Bronchial epithelial cell (primary cell): ENCODE results near the gene SHISAL1. TPM values are rescaled to one million over a fixed set of nuclear protein-coding genes. Genes with fewer than 3 reads are reported as not detected.

Source experiments
- DNase-seq: peaks from one replicate; pipeline ENCODE4 v3.0.0-alpha.2; 2010; ENCODE audit warnings: low read depth
- FAIRE-seq: peaks from 2 replicates; lab custom pipeline; 2011; peaks lifted over from hg19 to GRCh38; lab: Jason Lieb, UNC
- H3K27me3 ChIP-seq: 2 replicates; pipeline ENCODE4 v1.5.1; 2011; ENCODE audit warnings: low read length; ENCODE audit not compliant: control insufficient read depth, insufficient read depth
- H3K36me3 ChIP-seq: 2 replicates; pipeline ENCODE4 v1.5.1; 2011; ENCODE audit warnings: low read length; ENCODE audit not compliant: control insufficient read depth, insufficient read depth
- H3K4me3 ChIP-seq: 2 replicates; pipeline ENCODE4 v1.5.1; 2011; ENCODE audit warnings: mild to moderate bottlenecking, low read depth, low read length, control low read depth
- CTCF ChIP-seq: IDR thresholded peaks from 2 replicates; pipeline ENCODE4 v1.5.1; 2011; ENCODE audit warnings: mild to moderate bottlenecking, moderate library complexity, low read length, control low read depth, inconsistent platforms; ENCODE audit not compliant: insufficient read depth, severe bottlenecking
- total RNA-seq: library from RNA; depleted of rRNA; stranded (reverse); fragments of >200 nt; gene quantifications from 2 replicates; pipeline ENCODE4 v1.2.1, GENCODE V29; 2014

The SHISAL1 gene
- total RNA-seq, 1 donor from 2014 or later, result 0.26 TPM

DNA sequence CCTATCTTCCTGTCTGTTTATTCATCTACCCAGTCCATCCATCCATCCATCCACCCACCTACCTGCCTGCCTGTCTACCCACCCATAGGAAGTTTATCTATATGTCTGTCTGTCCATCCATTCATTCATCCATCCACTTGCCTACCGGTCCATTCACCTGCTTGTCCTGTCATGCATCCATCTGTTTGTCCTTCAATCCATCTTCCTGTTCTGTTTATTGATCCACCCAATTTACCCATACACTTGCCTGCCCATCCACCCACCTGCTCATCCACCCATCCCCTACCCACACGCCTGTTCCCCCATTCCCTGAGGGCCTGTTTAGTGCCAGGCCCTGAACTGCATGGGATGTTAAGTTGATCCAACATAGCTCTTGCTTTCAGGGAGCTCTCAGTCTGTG lies 113.6 kb downstream of the SHISAL1 start:
- no peak for DNase-seq
- TF ChIP-seq CTCF, result no peak
- Histone ChIP-seq H3K4me3 (no peak overlapping the region), H3K36me3 (no peaks in the 10 kb centered on the region), H3K27me3 (peaks cover 7% of the 10 kb centered on the region)
- FAIRE-seq, result no peak

DNA sequence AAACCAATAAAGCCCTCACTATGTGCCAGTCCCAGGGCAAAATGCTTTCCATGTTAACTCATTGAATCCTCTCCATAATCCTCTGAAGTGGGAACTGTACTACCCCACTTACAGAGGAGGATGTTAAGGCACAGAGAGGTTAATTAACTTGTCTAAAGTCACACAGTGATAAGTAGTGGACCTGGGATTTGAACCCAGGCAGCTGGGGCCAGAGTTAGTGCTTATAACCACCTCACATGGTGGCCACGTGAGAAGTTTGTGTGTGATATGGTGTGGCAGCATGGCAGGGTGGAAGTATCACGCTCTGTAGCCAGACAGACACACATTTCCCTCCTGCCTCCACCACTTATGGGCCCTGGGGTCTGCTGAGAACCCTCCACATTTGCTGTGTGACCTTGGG lies 115.5 kb downstream of the SHISAL1 start:
- no peaks in the 10 kb centered on the region for H3K36me3 ChIP-seq
- DNase-seq (no peak), FAIRE-seq (peak; percentile 43)
- no peak for TF ChIP-seq CTCF
- peaks cover 7% of the 10 kb centered on the region for H3K27me3 ChIP-seq
- no peak overlapping the region for H3K4me3 ChIP-seq

GRCh38 chr22:44196731-44197131 lies 116.0 kb downstream of the SHISAL1 start:
- no peak for TF ChIP-seq CTCF
- Histone ChIP-seq H3K36me3 (no peaks in the 10 kb centered on the region), H3K4me3 (no peak overlapping the region), H3K27me3 (peaks cover 7% of the 10 kb centered on the region)
- FAIRE-seq, result no peak
- no peak for DNase-seq

DNA sequence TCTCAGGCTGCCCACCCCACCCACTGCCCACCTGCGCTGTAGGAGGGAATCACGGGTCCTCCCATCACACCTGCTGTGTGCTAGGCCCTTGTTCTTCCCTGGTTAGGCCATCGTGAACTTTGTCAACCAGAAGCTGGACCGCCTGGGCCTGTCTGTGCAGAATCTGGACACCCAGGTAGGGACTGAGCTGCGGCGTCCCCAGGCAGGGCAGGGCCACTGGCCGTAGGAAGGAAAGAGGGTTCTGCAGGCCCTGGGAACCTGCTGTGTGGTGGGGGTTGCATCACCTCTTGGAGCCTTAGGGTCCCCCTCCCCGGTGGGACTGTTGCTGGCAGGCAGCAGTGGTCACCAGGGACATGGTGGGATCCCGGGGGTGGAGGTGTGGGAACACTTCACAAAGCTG lies 116.5 kb downstream of the SHISAL1 start:
- no peaks in the 10 kb centered on the region for H3K36me3 ChIP-seq
- H3K27me3 ChIP-seq, result peaks cover 6% of the 10 kb centered on the region
- H3K4me3 ChIP-seq, result no peak overlapping the region
- FAIRE-seq (no peak), DNase-seq (no peak)
- TF ChIP-seq CTCF, result no peak

GRCh38 chr22:44195189-44195871 lies 117.4 kb downstream of the SHISAL1 start:
- Histone ChIP-seq H3K27me3 (peaks cover 6% of the 10 kb centered on the region), H3K4me3 (no peak overlapping the region)
- no peak for FAIRE-seq

More at GRCh38 chr22:44195189-44195871, 117.4 kb downstream of the SHISAL1 start:
- TF ChIP-seq CTCF, result no peak
- DNase-seq, result no peak
- no peaks in the 10 kb centered on the region for H3K36me3 ChIP-seq
